Adrenal gland (tissue), 5 donors: Measurements from ENCODE around the gene ADCY5.

Experiments used
- POLR2A ChIP-seq, 2 donors: fragments of 450-650 bp; IDR thresholded peaks; one replicate each; pipeline ENCODE4 v1.6.1; 2017; ENCODE audit warnings: antibody characterized with exemption in 2 of 2, mild to moderate bottlenecking in 2 of 2, moderate library complexity in 1 of 2
- TF ChIP-seq, protein P1 (sequence below), 6 experiments: fragments of 450-650 bp in 4 of 6; fragments of 200-600 bp in 2 of 6; sonication (generic) in 1 of 6; IDR thresholded peaks; 1 replicate in 5 of 6; 2 replicates in 1 of 6; pipeline versions ENCODE4 v1.5.1 to v1.8.0; 2016 to 2021; ENCODE audit warnings: antibody characterized with exemption in 6 of 6, mild to moderate bottlenecking in 2 of 6, moderate library complexity in 1 of 6
- donor health status: DM: no; HTN: no; CAD: no.

DNA sequence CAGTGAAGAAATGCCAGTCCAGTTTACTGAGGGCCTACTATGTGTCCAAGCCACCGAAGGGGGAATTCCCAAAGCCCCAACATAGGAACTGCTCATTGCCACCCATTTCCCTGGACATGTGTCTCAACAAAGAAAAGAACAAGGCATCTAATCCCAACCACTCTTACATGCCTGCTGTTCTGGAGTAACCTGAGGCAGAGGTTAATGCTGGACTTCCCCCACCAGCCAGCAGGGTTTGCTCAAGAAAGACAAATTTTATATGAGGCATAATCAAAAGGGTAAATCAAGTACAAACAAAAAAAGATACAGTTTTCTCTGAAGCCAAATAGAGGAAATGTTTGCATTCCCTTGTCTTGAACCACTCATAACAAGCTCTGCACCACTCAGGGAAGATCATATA lies 4.1 kb downstream of the ADCY5 start:
- TF ChIP-seq, protein P1, sequence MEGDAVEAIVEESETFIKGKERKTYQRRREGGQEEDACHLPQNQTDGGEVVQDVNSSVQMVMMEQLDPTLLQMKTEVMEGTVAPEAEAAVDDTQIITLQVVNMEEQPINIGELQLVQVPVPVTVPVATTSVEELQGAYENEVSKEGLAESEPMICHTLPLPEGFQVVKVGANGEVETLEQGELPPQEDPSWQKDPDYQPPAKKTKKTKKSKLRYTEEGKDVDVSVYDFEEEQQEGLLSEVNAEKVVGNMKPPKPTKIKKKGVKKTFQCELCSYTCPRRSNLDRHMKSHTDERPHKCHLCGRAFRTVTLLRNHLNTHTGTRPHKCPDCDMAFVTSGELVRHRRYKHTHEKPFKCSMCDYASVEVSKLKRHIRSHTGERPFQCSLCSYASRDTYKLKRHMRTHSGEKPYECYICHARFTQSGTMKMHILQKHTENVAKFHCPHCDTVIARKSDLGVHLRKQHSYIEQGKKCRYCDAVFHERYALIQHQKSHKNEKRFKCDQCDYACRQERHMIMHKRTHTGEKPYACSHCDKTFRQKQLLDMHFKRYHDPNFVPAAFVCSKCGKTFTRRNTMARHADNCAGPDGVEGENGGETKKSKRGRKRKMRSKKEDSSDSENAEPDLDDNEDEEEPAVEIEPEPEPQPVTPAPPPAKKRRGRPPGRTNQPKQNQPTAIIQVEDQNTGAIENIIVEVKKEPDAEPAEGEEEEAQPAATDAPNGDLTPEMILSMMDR (IDR thresholded peaks at IDR 0.05): no peak
- no peak for TF ChIP-seq POLR2A (IDR thresholded peaks at IDR 0.05)
